Loucy (cell line): Measurements from ENCODE around the gene CHCHD6.

Experiments used
- EZH2phosphoT487 ChIP-seq: fragments of 200-600 bp; IDR thresholded peaks from 2 replicates; pipeline ENCODE4 v1.6.1; 2018; ENCODE audit warnings: antibody characterized with exemption, mild to moderate bottlenecking, moderate library complexity, borderline replicate concordance
- TF ChIP-seq, protein P1 (sequence below): fragments of 200-600 bp; sonication (generic); conservative IDR thresholded peaks from 2 replicates; pipeline ENCODE4 v1.5.1; 2014; ENCODE audit warnings: mild to moderate bottlenecking, antibody characterized with exemption, low read length

DNA sequence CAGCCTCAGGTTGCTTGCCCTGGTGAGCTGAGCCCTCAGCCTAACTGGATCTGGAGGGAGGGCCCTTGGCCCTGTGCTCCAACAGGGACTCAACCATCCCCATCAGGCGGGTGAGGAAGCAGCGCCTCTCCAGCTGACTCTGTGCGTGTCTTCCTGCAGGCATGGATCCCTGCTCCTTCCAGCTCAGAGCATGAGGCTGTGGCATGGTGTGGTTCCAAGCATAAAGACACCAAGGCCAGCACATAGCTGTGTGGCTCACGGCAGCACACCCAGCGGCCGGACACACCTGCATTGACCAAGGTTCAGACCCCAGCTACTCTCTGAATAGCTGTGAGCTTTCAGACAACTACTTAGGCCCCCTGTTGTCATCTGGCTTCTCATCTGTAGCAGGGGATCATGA is 147.9 kb downstream of the CHCHD6 start:
- TF ChIP-seq, protein P1, sequence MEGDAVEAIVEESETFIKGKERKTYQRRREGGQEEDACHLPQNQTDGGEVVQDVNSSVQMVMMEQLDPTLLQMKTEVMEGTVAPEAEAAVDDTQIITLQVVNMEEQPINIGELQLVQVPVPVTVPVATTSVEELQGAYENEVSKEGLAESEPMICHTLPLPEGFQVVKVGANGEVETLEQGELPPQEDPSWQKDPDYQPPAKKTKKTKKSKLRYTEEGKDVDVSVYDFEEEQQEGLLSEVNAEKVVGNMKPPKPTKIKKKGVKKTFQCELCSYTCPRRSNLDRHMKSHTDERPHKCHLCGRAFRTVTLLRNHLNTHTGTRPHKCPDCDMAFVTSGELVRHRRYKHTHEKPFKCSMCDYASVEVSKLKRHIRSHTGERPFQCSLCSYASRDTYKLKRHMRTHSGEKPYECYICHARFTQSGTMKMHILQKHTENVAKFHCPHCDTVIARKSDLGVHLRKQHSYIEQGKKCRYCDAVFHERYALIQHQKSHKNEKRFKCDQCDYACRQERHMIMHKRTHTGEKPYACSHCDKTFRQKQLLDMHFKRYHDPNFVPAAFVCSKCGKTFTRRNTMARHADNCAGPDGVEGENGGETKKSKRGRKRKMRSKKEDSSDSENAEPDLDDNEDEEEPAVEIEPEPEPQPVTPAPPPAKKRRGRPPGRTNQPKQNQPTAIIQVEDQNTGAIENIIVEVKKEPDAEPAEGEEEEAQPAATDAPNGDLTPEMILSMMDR: no peak
- no peak for TF ChIP-seq EZH2phosphoT487
